GM21619 (cell line): Measurements from ENCODE around the gene HOXA4.

Source experiments
- ATAC-seq: cut with Tn5 transposase; IDR thresholded peaks from one replicate; pipeline ENCODE4 v1.9.1; 2021; ENCODE audit not compliant: unreplicated experiment

HOXA4 gene

DNA sequence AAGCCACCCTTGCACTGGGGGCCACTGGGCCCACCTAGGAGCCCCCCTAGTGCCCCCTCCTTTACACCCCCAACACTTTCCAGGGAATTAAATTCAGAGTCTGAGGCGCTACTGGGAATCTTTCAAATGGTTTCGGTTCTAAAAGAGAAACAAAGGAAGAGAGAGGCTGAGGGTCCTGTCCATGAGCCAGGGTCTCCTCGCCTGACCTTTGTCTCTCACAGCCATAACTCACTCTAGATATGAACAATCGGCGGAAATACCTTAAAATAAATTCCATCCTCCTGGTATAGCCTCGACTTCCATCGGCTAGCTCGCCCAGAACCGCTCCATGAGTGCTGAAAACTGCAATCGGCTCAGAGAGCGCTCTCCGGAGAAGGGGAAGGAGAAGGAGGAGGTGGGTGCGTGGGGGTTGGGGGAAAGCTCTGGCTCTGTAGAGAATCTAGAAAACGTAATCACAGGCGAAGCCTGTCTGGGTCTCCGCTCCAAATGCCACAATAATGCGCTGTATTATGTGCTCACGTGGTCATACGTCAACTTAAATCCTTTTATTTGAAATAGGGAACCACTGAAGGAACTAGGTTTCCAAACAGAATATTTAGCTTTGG lies 12.6 kb downstream of the HOXA4 start:
- ATAC-seq, result no peak

DNA sequence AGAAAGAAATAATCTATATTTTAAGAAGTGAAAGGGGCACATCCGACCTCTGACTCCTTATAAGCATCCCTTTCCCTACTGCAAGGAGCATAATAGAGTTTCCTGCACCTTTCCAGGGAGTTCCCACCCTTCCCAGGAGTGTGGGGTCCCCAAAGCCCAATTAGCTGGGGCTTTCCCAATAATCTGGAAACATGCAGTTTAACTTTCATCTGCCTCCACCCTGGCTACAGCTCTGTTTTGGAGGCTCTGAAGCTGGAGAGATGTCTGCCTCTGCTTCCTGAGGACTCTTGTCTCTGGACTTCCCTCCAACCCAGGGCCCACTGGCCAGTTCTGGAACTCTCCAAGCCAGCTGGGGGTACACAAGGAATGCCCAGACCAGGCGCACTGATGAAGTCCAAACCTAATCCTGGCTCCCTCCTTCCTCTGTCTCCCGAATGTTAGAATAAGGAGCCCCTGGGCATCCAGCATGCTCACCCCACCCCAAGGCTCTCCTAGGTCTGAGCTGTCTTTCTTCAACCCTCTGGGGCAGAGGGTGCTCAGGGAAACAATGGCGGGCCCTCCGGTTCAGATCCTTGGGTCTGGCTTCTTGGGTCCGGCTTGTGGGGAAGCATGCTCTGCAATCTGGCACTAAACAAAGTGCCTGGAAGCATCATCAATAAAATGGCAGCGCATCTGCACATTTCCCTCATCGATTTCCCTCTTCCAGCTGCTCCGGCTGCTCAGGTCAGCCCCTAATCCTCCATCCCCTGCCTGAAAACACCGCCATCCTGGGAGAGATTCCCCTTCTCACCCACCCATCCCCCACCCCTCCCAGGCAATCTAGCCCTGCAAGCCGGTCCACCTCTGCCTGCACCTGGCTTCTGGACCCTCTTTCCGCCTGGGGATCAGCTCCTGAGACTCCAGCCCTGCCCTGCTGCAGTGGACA lies 13.3 kb downstream of the HOXA4 start:
- no peak for ATAC-seq

DNA sequence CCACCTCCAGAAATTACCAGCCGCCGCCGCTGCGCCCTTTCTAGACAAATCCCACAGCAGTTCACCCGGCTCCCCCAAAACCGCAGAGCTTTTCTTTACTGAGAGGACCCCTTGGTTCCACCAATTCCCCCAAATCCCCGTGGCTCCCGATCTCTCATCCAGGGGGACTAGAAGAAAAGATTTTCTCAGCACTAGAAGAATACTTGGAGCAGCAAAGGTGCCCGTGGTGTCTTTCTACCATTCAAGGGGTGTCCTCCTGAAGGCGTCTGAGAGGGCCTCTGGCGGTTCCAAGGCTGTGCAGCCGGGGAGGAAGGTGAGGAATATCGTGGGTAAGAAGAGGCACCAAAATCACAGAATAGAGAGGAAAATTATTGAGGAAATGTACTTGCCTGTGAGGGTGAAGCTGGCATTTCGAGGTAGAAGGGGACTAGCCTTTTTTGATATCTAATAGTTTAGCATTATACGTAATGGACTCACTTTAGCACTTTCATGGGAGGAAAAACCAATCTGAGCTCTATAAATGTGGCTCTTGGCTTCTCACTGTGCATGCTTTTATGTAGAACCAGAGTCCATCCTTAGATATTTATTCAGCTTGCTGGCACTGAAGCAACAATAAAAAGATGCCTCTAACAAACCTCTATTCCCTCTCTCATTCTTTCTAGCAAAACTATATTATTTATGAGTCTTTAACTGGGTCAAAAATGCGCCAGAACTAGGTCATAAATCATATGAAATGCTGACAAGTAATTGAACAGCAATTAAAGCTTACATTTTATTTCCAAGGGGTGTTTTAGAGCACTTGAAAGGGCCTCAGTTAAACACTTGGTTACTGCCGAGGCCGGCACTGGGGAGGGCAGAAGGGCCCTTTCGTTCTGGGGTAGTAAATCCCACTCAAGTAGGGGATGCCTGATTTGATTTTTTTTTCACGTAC lies 14.3 kb downstream of the HOXA4 start:
- ATAC-seq, result no peak

DNA sequence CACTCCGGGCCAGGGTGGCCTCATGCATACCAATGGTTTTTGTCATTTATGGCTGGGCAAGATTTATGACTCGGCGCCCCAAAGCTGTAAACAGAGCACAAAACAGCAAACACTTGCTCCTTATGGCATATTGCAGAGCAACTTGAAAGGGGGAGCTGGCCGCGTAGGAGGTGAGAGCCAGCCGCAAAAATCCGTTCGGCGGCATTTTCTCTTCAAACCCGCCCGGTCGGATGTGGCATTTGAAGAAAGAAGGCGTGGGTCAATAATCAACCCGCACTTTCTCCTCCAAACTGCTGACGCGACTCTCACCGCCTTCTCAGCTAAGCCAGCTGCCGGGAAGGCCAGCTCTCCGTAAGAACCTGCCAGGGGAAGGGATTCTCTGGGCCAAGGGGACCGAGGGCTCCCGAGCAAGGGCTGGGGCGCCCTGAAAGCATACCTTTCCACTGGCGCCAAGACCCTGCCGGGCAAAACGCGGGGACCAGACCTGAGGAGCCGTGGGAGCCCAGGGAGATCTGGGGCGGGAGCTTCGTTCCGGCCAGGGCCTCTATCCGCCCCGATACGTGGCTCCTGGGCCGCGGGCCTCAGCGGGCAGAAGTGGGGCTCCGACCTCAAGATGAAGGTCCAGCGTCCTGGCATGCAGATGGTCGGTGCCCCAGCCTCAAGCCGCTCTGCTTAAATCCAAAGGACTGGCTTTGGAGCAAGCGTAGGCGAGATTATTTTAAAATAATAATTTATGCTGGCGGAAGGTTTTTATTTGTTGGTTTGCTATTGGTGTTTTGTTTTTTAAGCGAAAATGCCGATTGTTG lies 15.1 kb downstream of the HOXA4 start:
- ATAC-seq, result no peak

DNA sequence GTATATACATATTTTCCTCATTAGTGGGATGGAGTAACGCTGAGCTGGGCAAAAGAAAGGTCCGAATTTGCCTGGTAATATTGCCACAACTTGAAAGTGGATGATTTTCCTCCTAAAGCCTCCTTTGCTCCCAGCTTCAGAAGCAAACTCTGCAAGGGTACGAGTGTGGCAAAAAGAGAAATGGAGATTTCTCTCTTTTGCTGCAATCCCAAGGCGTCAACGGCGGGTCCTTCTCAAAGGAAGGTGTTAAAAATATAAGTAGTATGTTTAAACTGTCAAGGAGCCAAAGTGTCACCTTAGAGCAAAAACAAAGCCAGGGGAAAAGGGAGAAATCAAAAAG lies 15.7 kb downstream of the HOXA4 start:
- no peak for ATAC-seq

DNA sequence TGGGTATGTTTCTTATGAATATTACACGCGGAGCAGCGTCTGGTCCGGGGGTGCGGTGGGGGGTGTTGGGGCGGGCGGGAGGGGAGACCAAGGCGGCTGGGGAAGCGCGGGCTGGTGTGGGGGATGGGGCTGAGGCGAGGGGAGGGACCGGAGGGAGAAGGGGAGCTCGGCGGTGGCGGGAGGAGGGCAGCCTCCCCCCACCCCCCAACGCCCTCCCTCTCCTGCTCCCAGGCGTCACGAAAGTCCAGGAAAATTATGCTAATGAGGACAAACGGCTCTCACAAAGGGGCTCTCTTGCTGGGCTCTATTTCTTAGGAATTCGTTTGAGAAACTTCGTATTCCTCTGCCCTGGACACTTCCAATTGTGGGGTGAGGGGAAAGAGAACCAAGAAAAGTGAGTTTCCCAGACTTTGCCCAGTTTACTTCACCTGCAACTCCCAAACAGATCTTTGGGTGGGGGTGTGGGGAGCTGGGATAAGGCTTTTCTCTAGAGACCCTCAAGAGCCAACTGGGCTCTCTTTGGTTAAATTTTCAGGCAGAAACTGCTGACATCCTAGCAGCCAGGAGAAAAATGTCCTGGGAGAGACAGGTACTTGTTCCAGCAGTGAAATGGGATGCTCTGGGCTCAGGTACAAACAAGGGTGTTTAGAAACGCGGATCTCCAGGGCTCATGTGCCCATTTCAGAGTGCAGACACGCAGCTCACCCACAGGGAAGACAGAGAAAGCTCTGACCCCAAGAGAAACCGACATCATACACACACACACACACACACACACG lies 16.4 kb downstream of the HOXA4 start:
- ATAC-seq, result no peak

DNA sequence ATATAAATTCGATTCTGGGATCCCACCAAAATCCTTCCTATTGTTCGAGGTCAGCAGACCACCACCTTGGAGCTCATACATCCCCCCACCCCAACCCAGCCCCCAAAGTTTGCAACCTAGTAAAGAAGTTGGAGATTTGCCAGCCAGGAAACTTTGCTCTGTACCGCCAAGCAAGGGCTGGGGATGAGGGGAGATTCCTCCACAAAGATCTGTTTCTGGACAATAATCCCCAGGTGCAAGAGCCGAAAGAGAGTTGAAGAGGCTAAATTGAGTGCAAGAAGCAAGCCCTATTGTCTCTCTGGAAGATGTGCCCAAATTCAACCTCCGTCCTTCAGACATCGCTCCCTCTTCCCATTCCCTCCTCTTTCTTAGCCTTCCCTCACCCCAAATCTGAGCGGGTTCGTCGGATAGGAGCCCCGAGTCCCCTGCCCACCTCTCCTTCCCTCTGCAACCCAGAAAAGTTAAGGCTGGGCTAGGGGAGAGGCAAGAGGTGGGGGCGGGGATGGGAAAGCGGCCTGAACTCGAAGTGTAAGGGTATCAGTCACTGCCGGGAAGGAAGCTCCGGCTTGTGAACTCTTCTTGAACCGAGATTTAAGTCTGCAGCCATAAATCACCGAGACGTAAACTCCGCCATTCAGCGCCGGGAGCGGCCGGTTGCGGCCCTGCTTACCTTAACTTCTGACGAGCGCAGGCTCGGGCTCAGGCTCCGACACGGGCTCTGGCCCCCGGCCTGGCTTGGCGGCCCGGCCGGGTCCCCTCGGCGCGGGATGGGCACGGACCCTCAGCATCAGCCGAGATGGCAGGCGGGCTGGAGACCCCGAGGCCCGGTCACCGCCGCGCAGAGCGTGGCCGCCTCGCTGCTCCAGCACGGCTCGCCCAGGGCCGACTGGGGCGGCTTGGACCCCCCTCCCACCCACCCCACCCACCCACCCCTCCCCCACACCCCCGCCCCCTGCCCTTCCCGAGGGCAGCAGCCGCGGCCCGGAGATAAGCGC lies 17.3 kb downstream of the HOXA4 start:
- no peak for ATAC-seq

DNA sequence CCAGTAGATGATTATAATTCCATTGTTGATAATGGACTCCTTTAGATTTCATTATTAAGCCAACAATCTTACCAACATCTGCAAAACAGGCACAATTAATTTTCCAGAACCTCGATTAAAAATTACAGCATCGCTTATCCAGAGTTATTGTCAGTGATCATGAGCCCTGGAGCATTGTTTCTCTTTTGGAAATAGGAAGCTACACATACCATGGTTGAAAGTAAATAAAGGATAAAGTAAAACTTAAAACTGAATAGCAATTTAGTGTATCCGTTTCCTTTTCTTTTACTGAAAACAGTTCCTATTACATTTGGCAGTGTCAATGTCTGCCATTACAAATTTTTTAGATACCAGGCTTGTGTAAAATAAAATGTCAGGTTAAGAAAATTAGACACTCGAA lies 18.2 kb downstream of the HOXA4 start:
- no peak for ATAC-seq

DNA sequence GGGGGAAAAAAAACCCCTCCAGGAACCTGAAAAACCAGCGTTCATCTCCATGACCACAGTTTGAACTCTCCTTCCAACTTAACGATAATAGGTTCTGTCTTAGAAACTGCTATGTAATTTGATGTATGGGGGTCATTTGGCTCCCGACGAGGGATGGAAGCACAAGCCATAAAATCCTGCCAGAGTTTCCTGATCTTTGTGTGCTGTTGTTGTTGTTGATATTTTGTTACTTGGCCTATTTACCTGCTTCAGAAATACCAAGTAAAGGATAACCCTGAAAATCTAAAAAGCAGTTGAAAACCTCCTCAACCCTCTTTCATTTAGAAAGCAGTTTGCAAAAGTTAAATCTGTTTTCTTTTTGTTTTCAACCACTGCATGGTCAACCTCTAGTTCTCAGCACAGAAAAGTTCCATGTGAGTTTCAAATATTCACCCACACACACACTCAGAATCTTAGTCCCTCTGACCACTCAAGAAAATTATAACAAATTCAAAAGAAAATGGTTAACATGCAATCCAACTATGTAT lies 18.7 kb downstream of the HOXA4 start:
- no peak for ATAC-seq

DNA sequence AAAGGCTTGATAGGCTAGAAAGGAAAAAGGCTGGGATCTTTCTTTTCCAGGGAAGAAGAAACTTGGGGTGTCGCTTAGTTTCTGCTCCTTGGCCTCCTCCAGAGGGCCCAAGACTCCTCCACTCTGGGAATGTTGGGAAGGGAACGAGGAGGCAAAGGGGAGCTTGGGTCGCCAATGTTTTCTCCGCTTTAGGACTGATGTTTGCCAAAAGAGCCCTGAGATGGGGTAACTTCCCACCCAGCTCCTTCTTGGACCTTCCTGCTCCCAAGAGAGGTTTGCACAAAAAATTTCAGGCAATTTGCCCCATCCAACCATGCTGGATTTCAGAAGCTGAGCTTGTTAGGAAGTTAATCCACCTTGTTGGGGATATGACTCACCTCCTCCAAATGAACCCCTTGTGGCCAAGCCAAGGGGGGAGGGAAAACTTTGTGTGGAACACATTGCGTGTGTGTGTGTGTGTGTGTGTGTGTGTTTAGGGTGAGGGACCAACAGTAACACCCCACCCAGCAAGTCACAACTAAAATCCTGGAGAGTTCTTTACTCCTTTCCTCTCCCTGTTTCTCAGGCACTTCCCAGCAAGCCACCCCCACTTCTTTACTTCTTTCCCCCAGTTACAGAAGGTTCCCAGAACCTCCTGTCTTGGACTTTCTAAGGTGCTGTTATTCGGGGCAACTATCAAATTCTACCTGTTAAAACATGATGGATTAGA lies 19.4 kb downstream of the HOXA4 start:
- no peak for ATAC-seq

DNA sequence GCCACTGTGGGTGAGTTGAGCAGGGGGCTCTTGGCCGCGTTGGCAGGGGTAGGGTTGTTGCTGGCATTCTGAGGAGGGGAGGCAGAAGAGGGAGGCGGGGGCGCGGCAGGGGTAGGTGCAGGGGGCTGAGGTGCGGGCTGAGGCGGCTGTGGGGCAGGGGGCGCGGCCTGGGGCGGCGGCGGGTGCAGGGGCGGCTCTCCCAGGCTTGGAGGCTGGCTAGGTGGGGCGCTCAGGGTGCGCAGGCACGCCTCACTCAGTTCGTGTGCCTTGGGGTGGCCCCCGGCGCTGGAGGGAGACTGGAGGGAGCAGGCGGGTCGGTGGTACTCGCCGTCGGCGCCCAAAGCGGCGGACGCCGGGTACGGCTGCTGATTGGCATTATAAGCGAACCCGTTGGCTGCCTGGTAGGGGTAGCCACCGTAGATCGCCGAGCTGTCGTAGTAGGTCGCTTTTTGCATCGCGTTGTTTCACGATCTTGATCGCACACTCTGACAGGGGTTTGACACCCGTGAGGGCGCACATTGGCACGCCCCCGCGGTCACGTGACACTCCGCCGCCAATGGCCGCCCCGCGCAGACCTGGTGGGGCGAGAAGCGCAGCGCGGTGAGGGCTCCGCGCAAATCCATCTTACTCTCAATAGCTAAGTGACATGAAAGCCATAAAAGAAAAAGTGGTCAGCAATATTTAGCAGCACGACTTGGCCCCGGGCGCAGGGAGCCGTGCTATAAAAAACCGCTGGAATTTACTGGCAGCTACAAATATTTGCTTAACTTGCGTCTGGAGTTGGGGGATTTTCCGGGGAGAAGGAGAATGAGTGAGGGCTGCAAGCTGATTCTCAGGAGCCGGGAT lies 20.1 kb downstream of the HOXA4 start:
- no peak for ATAC-seq

DNA sequence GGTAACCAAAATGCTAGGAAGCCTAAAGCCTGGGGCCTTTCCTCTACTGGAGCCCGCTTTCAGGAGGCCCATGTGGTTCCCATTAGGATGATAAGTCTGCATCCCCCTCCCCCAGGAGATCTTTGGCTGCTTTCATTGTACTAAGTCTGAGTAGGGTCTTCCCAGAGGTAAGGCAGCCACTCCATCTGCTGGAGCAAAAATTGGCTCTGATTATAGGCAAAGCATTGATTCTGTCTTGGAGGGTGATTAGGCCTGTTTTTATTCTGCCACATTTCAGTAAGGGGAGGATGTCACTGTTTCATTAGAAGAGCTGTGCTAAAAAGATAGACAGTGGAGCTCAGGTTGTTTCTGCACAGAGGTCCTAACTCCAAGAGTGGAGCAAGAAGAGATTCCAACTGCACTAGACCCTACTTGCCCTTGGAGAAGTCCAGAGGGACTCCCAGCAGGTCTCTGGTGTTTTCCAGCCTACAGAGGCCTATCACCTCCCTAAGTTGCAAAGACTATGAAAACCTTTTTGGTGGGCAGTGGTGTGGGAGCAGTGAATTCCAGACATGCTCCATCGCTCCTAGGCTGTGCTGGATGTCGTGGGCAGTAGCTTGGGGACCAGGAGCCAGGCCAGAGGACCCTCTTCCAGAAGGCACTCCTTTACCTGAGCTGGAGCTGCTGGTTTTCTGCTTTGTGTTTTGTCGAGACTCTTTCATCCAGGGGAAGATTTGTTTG lies 20.9 kb downstream of the HOXA4 start:
- ATAC-seq, result no peak

DNA sequence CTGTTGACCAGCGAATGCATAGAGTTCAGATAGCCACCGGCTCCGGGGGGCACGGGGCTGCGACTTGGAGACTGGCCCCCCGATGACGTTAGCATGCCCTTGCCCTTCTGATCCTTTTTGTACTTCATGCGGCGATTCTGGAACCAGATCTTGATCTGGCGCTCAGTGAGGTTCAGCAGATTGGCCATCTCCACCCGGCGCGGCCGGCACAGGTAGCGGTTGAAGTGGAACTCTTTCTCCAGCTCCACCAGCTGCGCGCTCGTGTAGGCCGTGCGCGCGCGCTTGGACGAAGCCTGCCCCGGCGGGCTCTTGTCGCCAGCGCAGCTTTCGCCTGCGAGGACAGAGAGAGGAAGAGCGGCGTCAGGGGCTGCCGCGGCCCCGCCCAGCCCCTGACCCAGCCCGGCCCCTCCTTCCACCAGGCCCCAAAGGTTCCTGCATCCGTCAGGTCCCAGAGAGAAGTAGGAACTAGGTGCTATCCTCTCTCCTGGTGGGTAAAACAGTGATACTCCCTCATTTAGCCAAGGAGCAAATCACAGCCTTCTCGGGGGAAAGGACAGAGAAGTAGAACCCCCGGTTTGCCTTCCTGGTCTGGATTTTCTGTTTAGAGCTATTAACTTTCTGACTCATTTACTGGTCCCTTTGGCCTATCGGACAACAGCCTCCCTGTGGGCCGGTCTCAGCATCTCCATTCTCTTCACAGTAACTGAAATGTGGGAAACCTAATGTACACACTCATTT lies 22.0 kb downstream of the HOXA4 start:
- ATAC-seq, result no peak

DNA sequence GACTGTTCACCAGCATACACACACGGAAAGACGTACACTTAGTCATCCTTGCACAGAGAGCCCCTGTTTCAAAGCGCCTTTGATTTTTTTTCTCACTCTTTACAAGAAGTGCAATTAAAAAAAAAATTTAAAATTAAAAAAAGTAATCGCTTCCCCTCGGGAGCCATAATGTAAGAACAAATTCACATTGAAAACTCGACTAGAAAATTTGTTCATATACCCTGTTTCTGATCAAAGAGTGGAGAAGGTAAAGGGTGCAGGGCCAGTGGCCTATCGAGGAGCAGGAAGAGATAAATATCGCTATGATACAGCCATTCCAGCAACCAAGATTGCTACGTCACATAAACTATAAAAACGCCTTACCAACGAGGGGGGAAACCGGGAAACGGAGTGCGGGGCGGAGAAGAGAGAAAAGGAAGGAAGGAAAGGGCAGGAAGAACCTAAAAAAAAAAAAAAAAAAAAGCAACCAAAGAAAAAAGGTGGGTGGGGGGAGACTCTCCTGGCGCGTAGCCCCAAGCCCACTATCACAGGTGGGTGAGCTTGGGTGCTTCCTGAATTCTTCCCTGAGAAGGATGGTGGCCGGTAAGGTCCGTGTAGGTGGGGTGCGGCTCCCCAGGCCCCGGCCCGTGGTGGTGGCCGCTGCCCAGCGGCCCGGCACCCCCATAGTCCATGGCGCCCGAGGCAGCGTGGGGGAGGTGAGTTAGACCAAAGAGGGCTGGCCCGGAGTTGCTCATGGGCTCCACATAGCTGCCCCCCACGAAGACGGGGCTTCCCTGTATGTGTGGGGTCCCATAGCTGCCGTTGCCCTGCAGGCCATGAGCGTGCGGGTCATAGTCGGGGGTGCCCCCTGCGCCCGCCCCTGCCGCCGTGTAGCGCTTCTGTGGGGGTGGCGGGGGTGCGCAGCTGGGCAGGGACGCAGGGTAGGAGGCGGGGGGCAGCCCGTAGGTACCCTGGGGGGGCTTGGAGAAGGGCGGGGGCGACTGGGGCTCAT lies 22.9 kb downstream of the HOXA4 start:
- no peak for ATAC-seq

DNA sequence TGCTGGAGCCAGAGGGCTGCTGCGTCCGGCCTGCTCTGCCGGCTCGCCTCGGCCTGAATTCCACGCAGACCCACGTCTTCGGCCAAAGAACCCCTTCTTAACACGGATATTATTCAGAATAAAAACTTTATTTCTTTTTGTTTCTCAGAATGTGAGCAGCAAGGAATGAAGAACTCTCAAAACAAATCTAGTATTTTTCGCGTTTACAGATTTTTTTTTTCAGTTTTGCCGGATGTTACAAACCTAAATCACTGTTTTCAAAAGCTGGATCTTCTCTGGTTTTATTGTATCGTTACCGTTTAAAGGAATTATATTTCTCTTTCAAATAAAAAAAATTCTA lies 23.7 kb downstream of the HOXA4 start:
- ATAC-seq, result no peak
